Fibroblast of pulmonary artery (primary cell): ENCODE results near the gene DNAH14.
"Not testable (repeated sequence)": the region's sequence is repeated elsewhere in the genome, so short reads cannot be mapped to it uniquely, and the experiment has no call there.

Experiments used
- DNase-seq: peaks from one replicate; pipeline ENCODE4 v3.0.0-alpha.2; 2010; ENCODE audit warnings: low read depth
- H3K4me3 ChIP-seq: replicated peaks from 2 replicates; pipeline ENCODE4 v1.5.1; 2011; ENCODE audit warnings: low read depth, mild to moderate bottlenecking, control low read depth, low read length, moderate library complexity
- CTCF ChIP-seq: IDR thresholded peaks from 2 replicates; pipeline ENCODE4 v1.5.1; 2011; ENCODE audit warnings: mild to moderate bottlenecking, control low read depth, low read length, inconsistent platforms; ENCODE audit errors: missing control alignments

Gene DNAH14

GRCh38 chr1:224938652-224939051, 9.2 kb downstream of the DNAH14 start:
- no peak overlapping the region for H3K4me3 ChIP-seq
- DNase-seq = no peak
- no peak for TF ChIP-seq CTCF

GRCh38 chr1:224939844-224940425, 10.5 kb downstream of the DNAH14 start:
- no peak overlapping the region for H3K4me3 ChIP-seq
- no peak for TF ChIP-seq CTCF
- no peak for DNase-seq

GRCh38 chr1:224940735-224941134, 11.3 kb downstream of the DNAH14 start:
- DNase-seq, H3K4me3 ChIP-seq: not testable (repeated sequence)

- H3K4me3 ChIP-seq, DNase-seq: not testable (repeated sequence)
These were observed 16.3 kb downstream of the DNAH14 start for GRCh38 chr1:224945651-224946348.

- not testable (repeated sequence) for H3K4me3 ChIP-seq, DNase-seq
These were observed 16.8 kb downstream of the DNAH14 start for GRCh38 chr1:224946349-224946691.

- TF ChIP-seq CTCF = no peak
- no peak for DNase-seq
- no peak overlapping the region for H3K4me3 ChIP-seq
These were observed 28.2 kb downstream of the DNAH14 start for GRCh38 chr1:224957696-224958095.

GRCh38 chr1:224958490-224958889, 29.0 kb downstream of the DNAH14 start:
- DNase-seq = no peak
- H3K4me3 ChIP-seq = no peak overlapping the region
- no peak for TF ChIP-seq CTCF

GRCh38 chr1:224959115-224959514, 29.6 kb downstream of the DNAH14 start:
- no peak for TF ChIP-seq CTCF
- no peak overlapping the region for H3K4me3 ChIP-seq
- no peak for DNase-seq

GRCh38 chr1:224959656-224960055, 30.2 kb downstream of the DNAH14 start:
- DNase-seq = no peak
- no peak for TF ChIP-seq CTCF
- H3K4me3 ChIP-seq = no peak overlapping the region
